Panc1 (cell line): ENCODE results near the gene RPH3AL. TPM values are rescaled to one million over a fixed set of nuclear protein-coding genes. Genes with fewer than 3 reads are reported as not detected.

Experiments used
- ATAC-seq: fragments of 200-7000 bp; cut with Tn5 transposase; 2 replicates; pipeline ENCODE4 v1.9.1; 2020; ENCODE audit warnings: mild to moderate bottlenecking, moderate library complexity
- BruUV-seq: library from RNA; stranded (reverse); fragments of 400-500 nt; replicated peaks from 2 replicates; lab custom pipeline; 2021; lab: Mats Ljungman, UMichigan
- CTCF ChIA-PET: fragments of 300-600 bp; sonication (Branson Sonifier 250); formaldehyde crosslinking; loops from one replicate; lab custom pipeline; 2022; ENCODE audit warnings: antibody characterized with exemption; lab: Charles Lee
- POLR2A ChIA-PET: fragments of 300-600 bp; sonication (Branson Sonifier 250); formaldehyde crosslinking; loops from one replicate; lab custom pipeline; 2022; ENCODE audit warnings: antibody characterized with exemption; lab: Charles Lee
- DNase-seq: peaks from one replicate; pipeline ENCODE4 v3.0.0-alpha.2; 2010; ENCODE audit warnings: low read depth, low spot score
- H3K27ac ChIP-seq: 2 replicates; pipeline ENCODE4 v1.5.1; 2011; ENCODE audit warnings: mild to moderate bottlenecking, low read length, inconsistent platforms
- H3K27me3 ChIP-seq: fragments of 200-500 bp; sonication (Bioruptor generic); 2 replicates; pipeline ENCODE4 v1.6.0; 2014; ENCODE audit warnings: low read length, inconsistent platforms; ENCODE audit not compliant: control insufficient read depth, insufficient read depth
- H3K36me3 ChIP-seq: fragments of 200-500 bp; sonication (Bioruptor generic); 2 replicates; pipeline ENCODE4 v1.5.1; 2014; ENCODE audit warnings: inconsistent platforms, mild to moderate bottlenecking, low read length, moderate library complexity; ENCODE audit not compliant: control insufficient read depth, insufficient read depth
- H3K4me1 ChIP-seq: 2 replicates; pipeline ENCODE4 v1.5.1; 2011; ENCODE audit warnings: inconsistent platforms, mild to moderate bottlenecking, low read length, moderate library complexity; ENCODE audit not compliant: control insufficient read depth, insufficient read depth
- H3K4me3 ChIP-seq, 2 experiments: 2 replicates each; pipeline ENCODE4 v1.5.1; 2011 to 2012; ENCODE audit warnings: low read depth in 2 of 2, low read length in 2 of 2, mild to moderate bottlenecking in 2 of 2, inconsistent platforms in 1 of 2, moderate library complexity in 1 of 2
- H3K9me3 ChIP-seq: fragments of 200-500 bp; sonication (Bioruptor generic); 2 replicates; pipeline ENCODE4 v1.5.1; 2014; ENCODE audit warnings: low read depth, mild to moderate bottlenecking, inconsistent platforms, low read length, moderate library complexity; ENCODE audit not compliant: control insufficient read depth, insufficient read depth
- CTCF ChIP-seq: fragments of 450-650 bp; IDR thresholded peaks from 2 replicates; pipeline ENCODE4 v1.5.1; 2017; ENCODE audit warnings: mild to moderate bottlenecking
- POLR2AphosphoS5 ChIP-seq: IDR thresholded peaks from 2 replicates; pipeline ENCODE4 v1.6.1; 2012; ENCODE audit warnings: mild to moderate bottlenecking, low read depth, low read length, moderate library complexity
- REST ChIP-seq, 2 experiments: IDR thresholded peaks; 2 replicates each; pipeline ENCODE4 v1.6.1; 2011 to 2012; ENCODE audit warnings: low read depth in 2 of 2, control low read depth in 1 of 2, low read length in 1 of 2, mild to moderate bottlenecking in 1 of 2, moderate library complexity in 1 of 2; ENCODE audit not compliant: insufficient read depth in 1 of 2
- SIN3A ChIP-seq: IDR thresholded peaks from 2 replicates; pipeline ENCODE4 v1.6.1; 2012; ENCODE audit warnings: low read depth, mild to moderate bottlenecking, low read length, moderate library complexity, borderline replicate concordance; ENCODE audit not compliant: insufficient read depth
- TCF7L2 ChIP-seq: IDR thresholded peaks from 2 replicates; pipeline ENCODE4 v1.6.1; 2011; ENCODE audit warnings: mild to moderate bottlenecking, low read depth, low read length, inconsistent platforms
- in situ Hi-C: cut with HindIII; loops from 2 replicates; pipeline ENCODE4 v1.10.0; 2016; ENCODE audit warnings: low sequenced_read_pairs, low pct_unique_long_range_greater_than_20kb
- intact Hi-C: fragments of 100-400 bp; cut with micrococcal nuclease; formaldehyde crosslinking; loops from one replicate; pipeline ENCODE4 v1.10.0; 2022; ENCODE audit not compliant: unreplicated experiment
- total RNA-seq: library from RNA; stranded (reverse); gene quantifications from one replicate; pipeline ENCODE4 v1.2.1, GENCODE V29; 2021; ENCODE audit not compliant: unreplicated experiment

Gene RPH3AL
- total RNA-seq, 1 experiment from 2014 or later, result 2.2 TPM

- ChIA-PET CTCF (interaction anchor here (0.6 kb wide), 1 partner anchor 232 kb away, joined by 6 read pairs; no protein-coding TSS in a partner anchor), POLR2A (no interaction called here)
- H3K4me1 ChIP-seq, result no peaks in the 10 kb centered on the region
- no peak overlapping the region for H3K27ac ChIP-seq
- DNase-seq (no peak), ATAC-seq (no peak)
- TF ChIP-seq TCF7L2 (no peak), SIN3A (no peak)
- BruUV-seq, result no TSS peak
- H3K4me3 ChIP-seq, result no peak overlapping the region
- H3K36me3 ChIP-seq, result no peaks in the 10 kb centered on the region
- no peaks in the 10 kb centered on the region for H3K9me3 ChIP-seq
- in situ Hi-C loops, result no loop called here
- H3K27me3 ChIP-seq, result no peaks in the 10 kb centered on the region
- intact Hi-C loops, result no loop called here
Measured at GRCh38 chr17:396788-397187, 44.2 kb upstream of the RPH3AL start.

GRCh38 chr17:395974-396373 lies 43.4 kb upstream of the RPH3AL start:
- no TSS peak for BruUV-seq
- Histone ChIP-seq H3K27me3 (no peaks in the 10 kb centered on the region), H3K9me3 (no peaks in the 10 kb centered on the region), H3K27ac (no peak overlapping the region), H3K4me1 (no peaks in the 10 kb centered on the region), H3K4me3 (no peak overlapping the region), H3K36me3 (no peaks in the 10 kb centered on the region)
- TF ChIP-seq REST (IDR thresholded peaks at IDR 0.05; ENCODE audit: insufficient read depth in 1 of 2, low read depth in 2 of 2, low read length in 1 of 2) (no peak), TCF7L2 (no peak), SIN3A (no peak), CTCF (no peak), POLR2AphosphoS5 (no peak)
- ATAC-seq (no peak), DNase-seq (no peak)
- ChIA-PET POLR2A (no interaction called here), CTCF (no interaction called here)
- intact Hi-C loops, result no loop called here
- in situ Hi-C loops, result no loop called here

DNA sequence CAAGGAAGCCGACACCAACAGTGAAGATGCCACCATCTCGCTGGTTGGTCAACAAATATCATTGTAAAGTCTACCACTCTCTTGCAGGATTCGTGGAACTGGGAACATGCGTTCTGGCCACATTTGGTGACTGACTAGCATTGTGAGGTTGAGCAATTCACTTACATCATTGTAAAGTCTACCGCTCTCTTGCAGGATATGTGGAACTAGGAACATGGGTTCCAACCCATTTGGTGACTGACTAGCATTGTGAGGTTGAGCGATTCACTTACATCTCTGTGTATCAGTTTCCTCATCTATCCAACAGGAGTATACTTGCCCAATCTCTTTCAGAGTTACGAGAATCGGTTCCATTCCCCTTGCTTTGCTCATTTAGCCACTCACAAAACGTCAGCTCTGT lies 42.6 kb upstream of the RPH3AL start:
- H3K27ac ChIP-seq, result no peak overlapping the region
- POLR2A ChIA-PET, result no interaction called here
- no peaks in the 10 kb centered on the region for H3K9me3 ChIP-seq
- ATAC-seq (no peak), DNase-seq (no peak)
- in situ Hi-C loops, result no loop called here
- TF ChIP-seq SIN3A, result no peak
- no peaks in the 10 kb centered on the region for H3K27me3 ChIP-seq
- H3K36me3 ChIP-seq, result no peaks in the 10 kb centered on the region
- intact Hi-C loops, result no loop called here
- CTCF ChIA-PET, result no interaction called here
- no peak overlapping the region for H3K4me3 ChIP-seq
- H3K4me1 ChIP-seq, result no peaks in the 10 kb centered on the region
- BruUV-seq, result no TSS peak
